Suppressor macrophage treated with lipopolysaccharide for 1 hour (primary cell): ENCODE results near the gene ZKSCAN4.

ENCODE experiments used
- DNase-seq, 3 donors: peaks; one replicate each; pipeline ENCODE4 v3.0.0-alpha.2; 2020 to 2022

The ZKSCAN4 gene

GRCh38 chr6:28208111-28208659, 43.9 kb downstream of the ZKSCAN4 start:
- no peak for DNase-seq

GRCh38 chr6:28207510-28208110, 44.5 kb downstream of the ZKSCAN4 start:
- peak; percentile 63 to 75 (median 67) for DNase-seq

- DNase-seq = peak; percentile 64 to 76 (median 71)
Observed at GRCh38 chr6:28206928-28207509, 45.0 kb downstream of the ZKSCAN4 start.

DNA sequence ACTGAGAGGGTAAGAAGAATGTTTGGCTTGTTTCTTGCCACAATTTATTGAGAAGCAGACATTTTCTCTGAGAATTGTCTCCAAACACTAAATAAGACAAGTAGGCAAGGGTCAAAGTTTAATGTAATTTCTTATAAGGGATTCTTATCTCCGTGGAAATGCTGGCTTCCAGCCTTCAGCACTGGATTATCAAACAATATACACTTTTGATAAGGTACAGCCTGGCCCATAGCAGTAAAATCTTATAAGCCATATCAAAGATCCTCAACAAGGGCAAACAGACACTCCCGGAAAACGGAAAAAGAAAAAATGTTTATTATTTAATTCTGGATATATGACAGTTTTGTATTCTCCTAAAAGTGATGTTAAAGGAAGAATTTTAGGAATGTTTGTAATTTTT, 45.5 kb downstream of the ZKSCAN4 start:
- no peak for DNase-seq

DNA sequence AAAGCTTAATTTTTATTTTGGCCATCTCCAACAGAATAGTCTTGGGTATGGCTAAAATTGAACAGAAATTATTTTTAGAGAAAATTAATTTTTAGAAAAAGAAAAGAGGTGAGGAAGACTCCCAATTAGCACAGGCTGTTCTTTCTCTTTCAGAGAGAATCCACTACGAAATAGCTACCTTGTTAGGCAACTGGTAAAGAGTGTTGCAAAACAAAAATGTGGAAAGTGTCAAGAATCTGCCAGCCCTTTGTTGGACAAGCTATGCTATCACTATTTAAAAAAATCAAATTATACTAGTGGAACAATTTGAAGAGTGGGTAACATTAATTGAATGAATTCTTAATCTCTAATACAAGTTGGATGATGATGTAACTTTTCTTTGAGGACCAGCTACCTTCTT, 46.2 kb downstream of the ZKSCAN4 start:
- peak in 1 of 3 donors; percentile 16 for DNase-seq

- DNase-seq = no peak
Observed at GRCh38 chr6:28203201-28203600, 48.9 kb downstream of the ZKSCAN4 start.

GRCh38 chr6:28200020-28200419, 52.0 kb downstream of the ZKSCAN4 start:
- no peak for DNase-seq
